GM18499 (cell line): ENCODE data around the gene ACSF3.

ENCODE experiments used
- ATAC-seq: cut with Tn5 transposase; IDR thresholded peaks from one replicate; pipeline ENCODE4 v1.9.1; 2021; ENCODE audit warnings: moderate number of reproducible peaks; ENCODE audit not compliant: insufficient read depth, unreplicated experiment

ACSF3 gene

GRCh38 chr16:89104930-89105571 is 11.4 kb downstream of the ACSF3 start:
- ATAC-seq = no peak

GRCh38 chr16:89105599-89106151 is 12.0 kb downstream of the ACSF3 start:
- no peak for ATAC-seq

DNA sequence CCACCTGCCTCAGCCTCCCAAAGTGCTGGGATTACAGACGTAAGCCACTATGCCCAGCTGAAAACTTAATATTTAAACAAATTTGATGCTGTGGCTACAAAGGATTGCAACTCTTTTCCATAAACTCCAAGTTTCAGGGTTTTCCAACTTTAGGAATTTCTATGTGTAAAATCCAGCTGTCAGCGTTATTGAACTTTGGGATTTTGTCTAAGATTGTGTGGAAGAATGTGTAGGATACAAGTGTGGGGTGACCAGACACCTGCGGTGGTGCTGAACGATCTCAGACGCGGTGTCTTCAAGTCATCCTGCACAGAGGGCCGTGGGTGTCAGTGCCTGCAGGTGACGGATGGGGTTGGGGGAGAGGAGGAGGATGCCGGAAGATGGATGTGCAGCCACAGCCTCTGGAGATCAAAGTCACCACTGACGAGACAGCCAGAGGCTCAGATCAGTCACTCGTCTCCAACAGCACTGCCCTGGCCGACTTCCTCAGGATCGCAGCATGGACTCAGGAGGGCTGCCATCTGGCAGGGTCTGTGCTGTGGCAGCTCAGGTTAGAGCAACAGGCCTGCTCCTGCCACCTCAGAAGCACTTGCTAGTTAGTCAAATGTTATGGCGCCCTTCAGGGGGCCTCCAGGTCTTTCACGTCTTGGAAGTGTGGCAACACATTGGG is 13.0 kb downstream of the ACSF3 start:
- no peak for ATAC-seq

DNA sequence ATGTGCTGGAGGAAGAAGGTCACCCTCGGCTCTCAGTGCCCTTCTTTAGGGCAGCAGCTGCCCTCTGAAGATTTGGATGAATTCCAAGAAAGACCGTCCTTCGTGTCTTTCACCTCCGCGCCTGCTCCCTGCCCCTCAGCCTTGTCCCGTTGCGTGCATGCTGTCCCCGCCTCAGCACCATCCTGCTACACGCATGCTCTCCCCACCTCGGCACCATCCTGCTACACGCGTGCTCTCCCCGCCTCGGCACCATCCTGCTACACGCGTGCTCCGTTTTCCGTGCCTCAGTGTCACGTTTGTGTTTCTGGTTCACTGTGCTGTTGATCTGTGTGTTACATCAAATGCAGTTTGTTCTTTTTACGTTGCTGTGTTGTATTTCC is 13.5 kb downstream of the ACSF3 start:
- ATAC-seq = no peak

DNA sequence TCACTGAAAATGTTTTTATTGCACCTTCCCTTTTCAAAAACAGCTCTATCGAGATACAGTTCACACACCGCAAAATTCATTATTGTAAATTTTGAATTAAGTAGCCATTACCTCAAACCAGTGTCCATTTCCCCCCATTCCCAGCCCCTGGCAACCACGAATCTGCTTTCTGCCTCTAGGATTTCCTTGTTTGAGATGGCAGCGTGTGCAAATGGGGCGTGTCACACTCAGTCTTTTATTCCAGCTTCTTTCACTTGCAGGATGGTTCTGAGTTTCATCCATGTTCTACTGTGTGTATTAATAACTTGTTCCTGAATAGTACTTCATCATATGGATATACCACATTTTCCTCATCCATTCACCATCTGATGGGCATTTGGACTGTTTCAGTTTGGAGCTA is 14.8 kb downstream of the ACSF3 start:
- ATAC-seq = no peak

DNA sequence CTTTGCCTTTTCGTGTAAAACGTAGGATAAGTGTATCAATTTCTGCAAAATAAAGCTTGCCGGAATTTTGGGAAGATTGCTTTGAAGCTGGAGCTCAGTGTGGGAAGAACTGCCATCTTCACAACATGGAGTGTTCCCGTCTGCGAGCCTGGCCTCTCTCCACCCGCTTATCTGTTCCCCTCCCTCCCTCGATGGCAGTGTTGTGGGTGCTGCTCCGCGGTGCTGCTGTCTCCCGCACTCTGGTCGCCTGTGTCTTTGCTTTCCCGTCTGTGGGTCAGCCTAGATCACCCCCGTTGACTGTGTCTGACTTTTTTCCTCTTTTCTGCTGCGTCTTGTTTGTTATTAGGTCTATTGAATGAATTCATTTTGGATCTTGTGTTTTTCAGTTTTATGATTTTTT is 17.0 kb downstream of the ACSF3 start:
- no peak for ATAC-seq

- ATAC-seq = no peak
These were observed 17.6 kb downstream of the ACSF3 start for GRCh38 chr16:89111263-89111662.

- ATAC-seq = no peak
These were observed 18.9 kb downstream of the ACSF3 start for GRCh38 chr16:89112377-89113151.

GRCh38 chr16:89113152-89113547 is 19.5 kb downstream of the ACSF3 start:
- ATAC-seq = no peak

GRCh38 chr16:89113661-89114060 is 20.0 kb downstream of the ACSF3 start:
- no peak for ATAC-seq

GRCh38 chr16:89114159-89114981 is 20.7 kb downstream of the ACSF3 start:
- ATAC-seq = no peak

DNA sequence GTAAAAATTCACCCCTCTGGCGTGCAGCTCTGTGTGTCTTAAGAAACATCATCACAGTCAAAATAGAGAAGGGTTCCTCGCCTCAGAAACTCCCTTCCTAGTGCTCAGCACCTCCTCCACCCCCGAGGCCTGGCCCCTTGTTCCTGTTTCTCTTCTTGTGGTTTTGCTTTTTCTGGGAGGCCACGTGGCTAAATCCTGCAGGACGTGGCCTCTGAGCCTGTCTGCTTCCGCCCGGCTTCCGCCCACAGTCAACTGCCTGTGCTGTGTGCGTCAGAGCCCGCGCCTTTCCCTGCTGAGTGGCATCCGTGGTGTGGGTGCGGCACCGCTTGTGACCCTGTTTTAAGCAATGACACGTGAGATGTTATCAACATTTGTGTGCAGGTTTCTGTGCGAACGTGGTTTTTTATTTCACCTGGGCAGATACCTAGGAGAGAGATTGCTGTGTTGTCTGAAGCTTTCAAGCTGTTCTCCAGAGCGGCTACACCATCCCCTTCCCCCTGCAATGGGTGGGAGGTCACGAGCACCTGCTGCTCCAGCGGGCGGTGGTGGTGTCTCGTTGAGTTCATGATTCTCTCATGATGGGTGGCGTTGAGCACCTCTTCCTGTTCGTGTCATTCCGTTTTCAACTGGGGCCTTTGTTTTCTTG is 21.7 kb downstream of the ACSF3 start:
- peak; percentile 42 for ATAC-seq

GRCh38 chr16:89116341-89117226 is 22.9 kb downstream of the ACSF3 start:
- no peak for ATAC-seq

GRCh38 chr16:89117227-89117974 is 23.7 kb downstream of the ACSF3 start:
- no peak for ATAC-seq

DNA sequence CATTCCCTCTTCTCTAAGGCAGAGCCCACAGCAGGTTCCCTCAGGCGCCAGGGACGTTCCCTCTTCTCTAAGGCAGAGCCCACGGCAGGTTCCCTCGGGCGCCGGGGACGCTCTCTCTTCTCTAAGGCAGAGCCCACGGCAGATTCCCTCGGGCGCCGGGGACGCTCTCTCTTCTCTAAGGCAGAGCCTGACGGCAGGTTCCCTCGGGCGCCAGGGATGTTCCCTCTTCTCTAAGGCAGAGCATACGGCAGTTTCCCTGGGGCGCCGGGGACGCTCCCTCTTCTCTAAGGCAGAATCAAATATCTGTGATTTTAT is 24.3 kb downstream of the ACSF3 start:
- no peak for ATAC-seq

- ATAC-seq = no peak
These were observed 24.9 kb downstream of the ACSF3 start for GRCh38 chr16:89118361-89119165.

DNA sequence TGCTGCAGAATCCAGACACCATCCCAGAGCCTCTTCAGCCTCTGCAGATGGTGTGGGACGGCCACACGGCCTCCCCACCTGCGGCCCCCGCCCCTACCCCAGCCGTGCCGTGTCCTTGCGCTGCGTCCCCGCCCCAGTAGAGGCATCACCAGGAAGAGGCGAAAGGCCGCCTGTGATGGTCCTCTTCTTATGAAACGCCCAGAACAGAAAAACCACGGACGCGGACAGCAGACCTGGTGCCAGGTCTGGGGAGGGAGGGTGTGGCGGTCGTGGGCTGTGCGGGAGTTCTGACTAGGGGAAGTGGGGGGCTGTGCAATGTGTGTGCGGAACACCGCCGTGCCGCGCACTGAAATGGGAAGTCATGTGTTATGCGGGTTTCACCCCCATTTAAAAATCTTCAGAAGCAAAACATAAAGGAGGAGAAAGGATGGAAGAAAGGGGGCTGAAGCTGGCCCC is 25.5 kb downstream of the ACSF3 start:
- ATAC-seq = no peak
